Activated CD4-positive, alpha-beta T cell treated with anti-CD3 and anti-CD28 coated beads, Interleukin-2, amount 50 U/mL, for 48 hours (primary cell): ENCODE measurements around the gene SHANK3.
A peak's percentile ranks its signal among the peaks of the same experiment; 100 is the strongest.
"Not testable (repeated sequence)": the region's sequence is repeated elsewhere in the genome, so short reads cannot be mapped to it uniquely, and the experiment has no call there.

ENCODE experiments used
- DNase-seq, 2 experiments: peaks; one replicate each; pipeline ENCODE4 v3.0.0-alpha.2; 2020

The SHANK3 gene

GRCh38 chr22:50654664-50655063 is 18.0 kb upstream of the SHANK3 start:
- DNase-seq = not testable (repeated sequence)

- DNase-seq = no peak
Observed at GRCh38 chr22:50656122-50657070, 16.2 kb upstream of the SHANK3 start.

- DNase-seq = no peak
Observed at GRCh38 chr22:50657925-50658324, 14.7 kb upstream of the SHANK3 start.

DNA sequence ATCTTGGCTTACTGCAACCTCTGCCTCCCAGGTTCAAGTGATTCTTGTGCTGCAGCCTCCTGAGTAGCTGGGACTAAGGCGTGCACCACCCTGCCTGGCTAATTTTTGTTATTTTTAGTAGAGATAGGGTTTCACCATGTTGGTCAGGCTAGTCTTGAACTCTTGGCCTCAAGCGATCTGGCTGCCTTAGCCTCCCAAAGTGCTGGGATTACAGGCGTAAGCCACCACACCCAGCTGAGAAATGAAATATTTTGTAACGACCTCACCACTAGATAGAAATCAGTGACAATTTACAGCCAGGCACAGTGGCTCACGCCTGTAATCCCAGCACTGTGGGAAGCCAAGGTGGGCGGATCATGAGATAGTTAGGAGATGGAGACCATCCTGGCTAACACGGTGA is 12.9 kb upstream of the SHANK3 start:
- not testable (repeated sequence) for DNase-seq

DNA sequence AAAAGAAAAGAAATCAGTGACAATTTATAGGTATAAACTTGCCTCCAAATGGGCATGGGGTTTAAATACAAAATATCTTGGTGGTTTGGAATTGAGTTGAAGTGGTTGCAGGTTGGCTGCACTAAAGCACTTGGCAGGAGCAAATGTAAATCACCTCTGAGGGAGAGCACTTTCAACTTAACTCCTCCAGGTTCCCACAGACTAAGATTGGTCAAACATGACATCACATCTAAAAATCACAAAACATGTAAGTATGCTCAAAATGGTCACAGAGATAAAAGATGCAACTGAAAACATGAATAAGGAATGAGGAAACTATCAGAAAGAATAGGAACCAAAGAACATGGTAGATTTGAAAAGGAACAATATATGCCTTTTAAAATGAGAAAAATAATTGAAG is 12.3 kb upstream of the SHANK3 start:
- DNase-seq = no peak

GRCh38 chr22:50665212-50665611 is 7.4 kb upstream of the SHANK3 start:
- no peak for DNase-seq

GRCh38 chr22:50665738-50666137 is 6.9 kb upstream of the SHANK3 start:
- no peak for DNase-seq

GRCh38 chr22:50670513-50670912 is 2.1 kb upstream of the SHANK3 start:
- DNase-seq = no peak

- DNase-seq = no peak
Observed at GRCh38 chr22:50670914-50671538, 1.6 kb upstream of the SHANK3 start.

GRCh38 chr22:50671641-50672040 is 982 bp upstream of the SHANK3 start:
- DNase-seq = no peak

DNA sequence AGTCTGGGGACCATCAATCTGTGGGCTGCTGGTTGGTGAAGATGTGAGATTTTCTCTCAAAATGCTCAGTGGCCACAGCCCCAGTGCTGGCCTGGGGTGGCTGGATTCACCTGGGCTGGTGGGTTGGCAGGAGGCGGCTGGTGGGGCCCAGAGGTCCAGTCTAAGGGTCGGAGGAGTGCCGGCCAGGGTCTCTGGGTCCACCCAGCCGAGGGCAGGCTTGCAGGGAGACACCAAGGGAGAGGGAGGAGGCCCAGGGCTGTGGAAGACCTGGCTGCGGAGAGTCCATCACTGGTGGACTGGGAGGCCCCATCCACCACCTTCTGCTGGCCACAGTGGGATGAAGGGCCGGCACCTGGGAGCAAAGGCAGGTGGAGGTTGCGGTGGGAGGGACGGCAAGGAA is 582 bp upstream of the SHANK3 start:
- DNase-seq = no peak

DNA sequence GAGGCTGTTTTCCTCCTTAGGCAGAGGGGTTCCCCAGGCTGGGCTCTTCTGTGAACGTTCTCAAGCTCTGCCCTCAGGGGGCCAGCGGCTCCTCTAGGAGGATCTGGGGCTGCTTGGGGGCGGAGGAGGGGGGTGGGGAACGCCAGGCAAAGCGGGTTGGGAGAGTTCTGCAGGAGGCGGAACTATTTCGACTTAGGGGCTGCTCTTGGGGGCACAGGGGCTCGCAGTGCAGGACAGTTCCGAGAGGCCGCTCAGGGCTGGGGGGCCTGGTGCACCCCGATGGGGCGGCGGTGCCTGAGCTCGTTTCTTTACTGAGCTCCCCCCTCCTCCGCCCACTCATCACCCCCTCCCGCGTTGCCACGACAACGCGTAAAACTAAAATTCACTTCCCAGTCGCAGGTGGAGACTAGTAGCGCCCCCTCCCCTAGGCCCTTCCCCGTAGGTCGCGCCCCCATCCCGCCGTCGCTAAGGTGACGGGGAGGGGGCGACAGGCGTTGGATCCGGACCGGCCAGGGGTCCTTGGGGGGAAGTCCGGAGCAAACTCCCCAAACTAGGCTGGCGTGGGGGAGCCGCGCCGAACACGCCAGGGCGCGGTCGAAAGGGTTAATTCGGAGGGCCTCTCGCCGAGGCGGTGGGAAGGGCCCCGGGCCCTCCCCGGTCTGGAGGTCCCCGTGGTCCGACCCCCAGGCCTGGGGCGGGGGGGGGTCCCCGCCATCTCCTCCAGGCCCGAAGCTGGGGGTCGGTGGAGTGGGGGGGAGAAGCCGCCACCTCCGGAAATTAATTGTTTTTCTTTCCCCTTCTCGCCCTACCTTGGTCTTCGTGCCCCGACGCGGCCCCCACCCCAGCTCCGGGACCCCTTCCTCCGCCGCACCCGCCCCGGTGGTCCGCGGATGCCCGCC is 857 bp downstream of the SHANK3 start:
- DNase-seq = no peak

- no peak for DNase-seq
Observed at GRCh38 chr22:50674130-50674500, 1.5 kb downstream of the SHANK3 start.

DNA sequence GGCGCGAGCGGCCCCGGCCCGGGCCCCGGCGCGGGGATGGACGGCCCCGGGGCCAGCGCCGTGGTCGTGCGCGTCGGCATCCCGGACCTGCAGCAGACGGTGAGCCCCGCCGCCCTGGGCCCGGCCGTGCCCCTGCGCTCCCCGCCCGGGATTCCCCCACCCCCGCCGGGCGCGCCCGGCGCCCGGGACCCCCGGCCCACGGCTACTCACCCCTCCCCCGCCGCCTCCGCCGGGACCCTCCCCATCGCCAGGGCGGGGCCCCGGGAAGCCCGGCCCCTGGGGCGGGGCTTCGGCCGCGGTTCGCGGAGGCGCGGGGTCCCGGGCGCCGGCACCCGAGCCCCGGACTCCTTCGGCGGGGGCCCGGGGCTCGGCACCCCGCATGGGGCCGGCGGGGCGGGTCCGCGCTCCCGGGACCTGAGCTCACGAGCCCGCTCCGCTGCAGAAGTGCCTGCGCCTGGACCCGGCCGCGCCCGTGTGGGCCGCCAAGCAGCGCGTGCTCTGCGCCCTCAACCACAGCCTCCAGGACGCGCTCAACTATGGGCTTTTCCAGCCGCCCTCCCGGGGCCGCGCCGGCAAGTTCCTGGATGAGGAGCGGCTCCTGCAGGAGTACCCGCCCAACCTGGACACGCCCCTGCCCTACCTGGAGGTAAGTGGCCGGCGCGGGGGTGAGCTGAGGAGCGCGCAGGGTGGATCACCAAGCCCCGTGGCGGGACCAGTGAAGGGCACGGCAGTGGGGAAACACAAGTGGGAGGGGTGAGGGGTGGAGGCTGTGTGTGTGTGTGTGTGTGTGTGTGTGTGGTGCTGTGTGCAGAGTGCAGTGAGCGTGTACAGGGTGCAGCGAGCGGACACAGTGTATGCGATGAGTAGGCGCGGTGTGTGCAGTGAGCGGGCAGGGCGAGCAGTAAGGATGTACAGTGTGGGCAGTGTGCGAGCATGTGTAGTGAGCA is 2.3 kb downstream of the SHANK3 start:
- DNase-seq = peak; percentile 14 to 23

GRCh38 chr22:50675553-50676179 is 3.0 kb downstream of the SHANK3 start:
- no peak for DNase-seq

DNA sequence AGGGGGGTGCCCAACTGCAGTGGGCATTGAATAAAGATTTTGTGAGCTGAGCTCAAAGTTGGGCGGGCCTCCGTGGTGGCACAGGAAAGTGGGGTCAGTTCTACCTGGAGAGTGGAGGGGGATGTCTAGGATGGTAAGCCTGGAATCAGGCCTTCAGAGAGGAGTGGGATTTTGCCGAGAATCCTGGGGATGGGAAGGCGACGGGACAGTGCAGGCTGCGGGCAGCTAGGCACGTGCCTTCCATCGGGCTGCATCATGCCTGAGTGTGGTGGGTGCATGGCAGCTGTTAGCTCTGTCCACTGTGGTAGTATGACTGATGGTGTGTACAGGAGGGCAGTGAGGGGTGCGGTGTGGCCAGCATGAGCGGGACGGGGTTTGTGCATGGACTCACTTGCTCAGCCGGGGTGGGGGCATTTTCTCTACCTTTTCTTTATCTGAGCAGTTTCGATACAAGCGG is 3.6 kb downstream of the SHANK3 start:
- no peak for DNase-seq

GRCh38 chr22:50676661-50677492 is 4.3 kb downstream of the SHANK3 start:
- DNase-seq = no peak

DNA sequence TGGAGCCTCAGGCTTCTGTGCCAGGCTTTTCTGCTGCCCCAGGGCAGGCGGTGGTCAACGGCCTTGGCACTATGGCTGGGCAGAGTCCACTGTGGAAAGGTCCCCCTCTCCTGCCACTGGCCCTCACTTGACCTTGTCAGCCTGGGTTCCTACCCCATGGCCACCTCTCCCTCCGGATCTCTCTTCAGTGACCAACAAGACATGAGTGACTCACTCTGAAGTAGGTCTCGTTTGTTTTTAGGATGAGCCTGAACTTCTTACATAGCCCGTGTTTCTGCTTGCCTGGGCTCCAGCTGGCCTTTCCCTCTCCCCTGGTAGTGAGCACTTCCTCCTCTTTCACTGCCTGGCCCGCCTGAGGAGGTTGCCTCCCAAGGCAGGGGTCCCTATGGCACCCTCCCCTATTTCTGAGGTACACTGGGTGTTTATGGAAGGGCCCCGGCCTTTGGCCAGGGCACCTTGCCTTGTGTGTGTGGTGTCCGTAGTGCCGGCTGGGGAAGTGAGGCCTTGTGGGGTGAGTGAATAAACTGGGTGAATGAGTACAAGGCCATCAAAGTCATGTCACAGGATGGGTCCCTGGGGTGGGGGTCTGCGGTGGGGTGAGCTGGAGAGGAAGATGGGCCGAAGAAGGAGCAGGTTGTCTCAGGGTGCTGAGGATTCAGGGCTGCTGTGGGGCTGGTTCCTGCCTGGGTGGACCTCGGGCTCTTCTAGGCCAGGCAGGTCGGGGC is 5.0 kb downstream of the SHANK3 start:
- DNase-seq = no peak

DNA sequence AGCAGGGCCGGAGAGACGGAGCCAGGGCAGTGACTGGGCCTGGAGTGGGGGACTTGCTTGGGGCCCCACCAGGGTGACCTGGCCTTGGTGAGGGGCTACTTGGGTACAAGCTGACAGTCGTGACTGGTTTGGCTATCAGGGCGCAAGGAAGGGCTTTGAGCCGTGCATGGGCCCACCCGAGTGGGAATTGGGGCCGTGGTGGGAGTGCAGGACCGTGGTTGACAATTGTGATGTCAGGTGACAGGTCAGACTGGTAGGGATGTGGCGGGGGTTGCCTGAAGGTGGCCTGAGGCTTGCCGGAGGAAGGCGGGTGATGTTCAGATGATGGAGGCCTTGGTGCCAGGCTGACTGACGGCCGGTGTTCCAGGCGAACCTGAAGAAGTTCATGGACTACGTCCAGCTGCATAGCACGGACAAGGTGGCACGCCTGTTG is 5.6 kb downstream of the SHANK3 start:
- no peak for DNase-seq
